Stimulated activated CD4-positive, alpha-beta T cell treated with anti-CD3 and anti-CD28 coated beads, Interleukin-12 subunit alpha, Interleukin-12 subunit beta, amount 100 ng/mL, for 48 hours (primary cell): Measurements from ENCODE around the gene TCAIM.
"Not testable (repeated sequence)": the region's sequence is repeated elsewhere in the genome, so short reads cannot be mapped to it uniquely, and the experiment has no call there.

Source experiments
- DNase-seq, 3 donors: peaks; one replicate each; pipeline ENCODE4 v3.0.0-alpha.2; 2020; ENCODE audit warnings: low read depth in 2 of 3, low spot score in 1 of 3

The TCAIM gene

GRCh38 chr3:44414517-44415090, 76.0 kb downstream of the TCAIM start:
- no peak for DNase-seq

- DNase-seq, result no peak
Observed at GRCh38 chr3:44415421-44415820, 76.9 kb downstream of the TCAIM start.

- DNase-seq, result no peak
Observed at GRCh38 chr3:44416031-44417030, 77.8 kb downstream of the TCAIM start.

- not testable (repeated sequence) for DNase-seq
Observed at GRCh38 chr3:44418118-44418517, 79.6 kb downstream of the TCAIM start.

- no peak for DNase-seq
Observed at GRCh38 chr3:44418549-44418948, 80.0 kb downstream of the TCAIM start.

GRCh38 chr3:44419116-44419922, 80.8 kb downstream of the TCAIM start:
- DNase-seq, result no peak

GRCh38 chr3:44419923-44420650, 81.5 kb downstream of the TCAIM start:
- DNase-seq, result no peak

- no peak for DNase-seq
Observed at GRCh38 chr3:44420676-44421075, 82.1 kb downstream of the TCAIM start.

- no peak for DNase-seq
Observed at GRCh38 chr3:44421280-44421679, 82.7 kb downstream of the TCAIM start.

GRCh38 chr3:44424758-44425157, 86.2 kb downstream of the TCAIM start:
- DNase-seq, result no peak

- DNase-seq, result no peak
Observed at GRCh38 chr3:44427683-44428082, 89.1 kb downstream of the TCAIM start.

- no peak for DNase-seq
Observed at GRCh38 chr3:44428910-44429309, 90.3 kb downstream of the TCAIM start.

GRCh38 chr3:44429459-44429858, 90.9 kb downstream of the TCAIM start:
- no peak for DNase-seq

GRCh38 chr3:44430466-44430865, 91.9 kb downstream of the TCAIM start:
- DNase-seq, result no peak

GRCh38 chr3:44434834-44435510, 96.4 kb downstream of the TCAIM start:
- no peak for DNase-seq

GRCh38 chr3:44436181-44436580, 97.6 kb downstream of the TCAIM start:
- DNase-seq, result no peak

GRCh38 chr3:44437800-44438199, 99.2 kb downstream of the TCAIM start:
- DNase-seq, result no peak

- DNase-seq, result peak; percentile 59 to 72 (median 67)
Observed at GRCh38 chr3:44439499-44440295, 101.1 kb downstream of the TCAIM start.

- peak in 1 of 3 donors; percentile 7 for DNase-seq
Observed at GRCh38 chr3:44442596-44443309, 104.2 kb downstream of the TCAIM start.
